Measurements from ENCODE around the gene FBXL16.

FBXL16 gene

DNA sequence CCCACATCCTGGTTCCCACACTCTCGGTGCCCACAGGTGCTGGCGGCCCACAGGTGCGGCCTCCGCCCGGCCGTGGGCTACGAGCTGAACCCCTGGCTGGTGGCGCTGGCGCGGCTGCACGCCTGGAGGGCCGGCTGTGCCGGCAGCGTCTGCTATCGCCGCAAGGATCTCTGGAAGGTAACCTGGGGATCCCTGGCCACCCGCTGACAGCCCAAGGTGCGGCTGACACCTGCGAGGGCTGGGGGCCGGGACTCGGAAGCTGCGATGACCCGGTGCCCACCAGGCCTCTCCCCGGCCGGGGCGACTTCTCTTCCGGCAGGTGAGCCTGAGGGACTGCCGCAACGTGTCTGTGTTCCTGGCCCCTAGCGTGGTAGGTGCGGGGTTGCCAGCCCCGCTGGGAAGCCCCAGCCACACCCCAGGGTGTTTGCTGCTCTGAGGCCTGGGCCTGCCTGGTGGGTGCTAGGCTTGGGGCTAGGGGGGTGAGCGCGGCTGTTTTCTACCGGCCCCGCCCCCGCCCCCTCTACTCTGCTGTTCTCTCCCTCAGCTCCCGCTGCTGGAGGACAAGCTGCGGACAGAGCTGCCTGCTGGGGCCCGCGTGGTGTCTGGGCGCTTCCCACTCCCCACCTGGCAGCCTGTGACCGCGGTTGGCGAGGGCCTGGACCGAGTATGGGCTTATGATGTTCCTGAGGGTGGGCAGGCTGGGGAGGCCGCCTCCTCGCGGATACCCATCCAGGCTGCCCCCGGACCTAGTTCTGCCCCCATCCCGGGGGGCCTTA, 16.4 kb upstream of the FBXL16 start:
- DNase-seq = no peak

DNA sequence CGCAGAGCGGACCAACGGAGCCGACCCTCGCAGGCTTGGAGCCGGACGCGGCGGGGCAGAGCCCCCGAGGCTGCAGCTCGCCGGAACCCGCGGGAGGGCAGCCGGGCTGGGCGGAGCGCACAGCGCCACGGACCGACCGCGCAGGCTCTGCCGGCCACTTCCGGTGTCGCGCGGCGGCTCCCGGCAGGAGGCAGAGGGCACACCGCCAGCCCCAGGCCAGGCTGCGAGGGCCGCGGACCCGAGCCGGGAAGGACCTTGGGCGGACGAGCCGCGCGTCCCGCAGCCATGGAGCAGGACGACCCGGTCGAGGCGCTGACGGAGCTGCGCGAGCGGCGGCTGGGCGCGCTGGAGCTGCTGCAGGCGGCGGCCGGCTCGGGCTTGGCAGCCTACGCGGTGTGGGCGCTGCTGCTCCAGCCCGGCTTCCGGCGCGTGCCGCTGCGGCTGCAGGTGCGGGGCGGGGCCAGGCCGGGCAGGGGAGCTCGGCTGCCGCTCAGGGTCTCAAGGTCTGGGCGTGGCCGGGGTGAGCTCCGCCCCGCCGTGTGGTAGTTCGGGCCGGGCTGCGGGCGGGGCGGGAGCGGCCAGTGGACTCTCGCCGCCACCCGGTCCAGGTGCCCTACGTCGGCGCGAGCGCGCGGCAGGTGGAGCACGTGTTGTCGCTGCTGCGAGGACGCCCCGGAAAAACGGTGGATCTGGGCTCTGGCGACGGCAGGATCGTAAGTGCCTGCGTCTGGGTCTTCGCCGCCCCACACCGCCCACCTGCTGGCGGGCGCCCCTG, 15.6 kb upstream of the FBXL16 start, which contains the start of gene ANTKMT:
Gene ANTKMT (plus strand): TSS at position 157 of the 775 bp plus-strand sequence. CDS start 129 bp downstream, at position 286.
- DNase-seq = peak; percentile 63 to 88

DNA sequence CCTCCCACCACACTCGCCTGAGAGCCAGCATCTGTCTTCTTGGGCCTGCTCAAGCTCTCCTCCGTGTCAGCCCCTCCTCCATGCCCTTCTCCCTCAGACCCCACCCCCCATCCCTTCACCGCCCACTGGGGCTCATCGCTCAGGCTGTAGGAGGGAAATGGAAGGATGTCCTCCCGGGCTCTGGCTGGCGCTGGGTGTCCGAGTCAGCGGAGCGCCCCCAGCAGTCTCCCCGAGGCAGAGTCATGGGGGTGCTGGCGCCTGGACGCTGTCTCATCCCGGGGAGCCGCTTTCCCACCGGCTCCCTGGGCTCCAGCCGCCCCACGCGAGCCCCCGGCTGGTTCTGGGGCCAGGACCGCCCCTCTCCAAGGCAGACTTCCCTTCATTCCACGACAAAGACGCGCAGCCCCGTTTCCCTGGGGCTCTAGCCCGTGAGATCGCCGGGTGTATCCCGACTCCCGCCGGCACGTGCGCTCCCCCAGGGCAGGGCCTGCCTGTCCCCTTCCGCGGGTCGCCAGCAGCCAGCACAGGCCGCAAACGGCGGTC, 14.9 kb upstream of the FBXL16 start:
- peak; percentile 32 to 72 for DNase-seq

DNA sequence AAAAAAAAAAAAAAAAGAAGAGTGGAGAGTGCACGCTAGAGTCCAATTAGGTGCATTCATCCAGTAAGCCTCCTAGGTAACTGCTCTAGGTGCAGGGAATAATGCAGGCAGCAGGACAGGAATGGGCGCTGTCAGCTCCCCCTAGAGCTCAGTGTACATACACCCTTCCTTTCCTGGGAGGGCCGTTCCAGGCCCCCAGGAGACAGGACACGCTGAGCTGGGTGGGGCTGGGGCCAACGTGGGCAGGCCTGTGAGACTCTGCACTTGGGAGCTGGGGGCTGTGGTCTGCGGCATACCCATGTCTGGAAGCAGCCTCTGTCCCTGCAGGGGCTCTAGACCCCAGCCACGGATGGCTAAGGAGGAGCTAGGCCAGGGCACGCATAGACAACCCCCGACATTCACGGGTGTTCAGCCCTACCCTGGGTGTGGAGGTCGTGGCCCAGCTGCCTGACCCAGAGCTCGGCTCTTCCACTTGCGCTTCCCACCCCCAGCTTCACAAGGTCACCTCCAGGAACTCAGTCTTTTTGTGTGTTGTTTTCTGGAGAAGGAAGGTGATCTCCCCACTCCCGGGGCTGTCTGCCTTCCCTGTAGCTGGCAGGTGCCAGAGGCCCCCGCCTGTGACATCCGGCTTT, 14.3 kb upstream of the FBXL16 start:
- no peak for DNase-seq

DNA sequence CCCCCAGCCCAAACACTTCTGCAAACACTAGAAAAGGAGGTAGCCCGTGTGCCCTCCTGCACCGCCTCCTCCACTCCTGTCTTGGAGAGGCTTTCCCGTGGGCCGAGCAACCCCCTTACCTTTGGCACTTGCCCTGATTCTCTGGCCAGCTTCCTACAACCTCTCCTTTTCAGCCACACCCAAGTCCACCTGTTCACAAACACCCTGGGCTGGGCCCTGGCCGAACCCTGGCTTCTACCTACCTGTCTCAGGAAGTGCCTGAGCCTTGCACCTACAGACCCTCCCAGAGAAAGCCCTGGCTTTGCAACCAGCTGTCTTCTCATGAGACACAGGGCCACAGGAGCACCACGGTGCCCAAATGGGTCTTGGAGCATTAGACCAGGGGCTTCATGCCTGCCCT, 13.3 kb upstream of the FBXL16 start:
- DNase-seq = no peak

DNA sequence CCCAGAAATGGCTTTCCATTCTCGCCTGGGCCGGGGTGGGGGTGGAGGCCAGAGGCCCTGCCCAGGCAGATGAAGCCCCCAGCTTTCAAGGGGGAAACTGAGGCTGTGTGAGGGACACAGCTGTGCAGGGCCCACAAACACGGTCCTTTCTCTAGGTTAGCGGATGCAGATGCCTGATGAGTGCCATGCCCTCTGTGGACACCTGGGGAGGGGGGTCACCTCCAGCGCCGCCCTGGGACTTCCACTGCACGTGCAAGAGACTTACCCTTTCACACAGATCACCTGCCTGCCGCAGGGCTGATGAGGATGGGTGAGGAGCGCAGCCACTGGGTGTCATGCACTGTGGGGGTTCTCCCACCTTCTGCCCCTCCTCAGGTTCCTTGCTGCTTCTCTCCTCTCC, 12.8 kb upstream of the FBXL16 start:
- DNase-seq = no peak

DNA sequence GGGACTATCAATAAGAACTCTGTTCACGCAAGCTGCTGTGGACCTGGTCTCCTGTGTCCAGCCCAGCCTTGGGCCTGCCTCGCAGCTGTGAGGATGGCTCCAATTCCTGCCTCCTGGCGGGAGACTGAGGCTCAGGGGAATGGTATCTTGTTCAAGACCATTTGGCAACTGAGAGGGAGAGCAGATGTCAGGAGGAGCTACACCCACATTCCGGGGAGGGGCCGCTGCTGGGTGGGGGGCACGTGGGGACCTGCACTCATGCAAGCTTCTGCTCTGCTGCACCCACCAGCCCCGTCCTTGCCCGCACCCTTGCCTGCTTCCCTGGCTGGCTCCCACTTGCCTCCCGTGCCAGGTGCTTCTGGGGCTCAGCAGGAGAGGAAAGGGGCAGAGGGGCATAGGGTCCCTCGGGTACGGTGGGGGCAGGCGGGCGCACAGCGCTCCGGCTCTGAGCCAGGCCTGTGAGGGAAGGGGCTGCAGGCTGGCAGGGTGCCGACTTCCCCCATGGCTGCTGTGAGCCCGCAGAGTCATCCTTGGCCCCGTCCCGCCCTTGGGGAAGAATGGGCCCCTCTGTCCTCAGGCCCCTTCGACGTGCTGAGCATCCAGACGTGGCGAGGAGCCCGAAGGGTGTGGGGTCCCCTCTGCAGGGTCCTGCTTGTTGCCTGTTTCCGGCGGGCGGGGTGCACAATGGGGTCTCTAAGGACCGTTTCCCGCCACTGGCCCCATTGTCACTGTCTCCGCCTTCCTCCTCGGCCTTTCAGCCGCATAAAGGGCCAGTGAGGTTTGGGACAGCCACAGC, 12.0 kb upstream of the FBXL16 start:
- DNase-seq = no peak

DNA sequence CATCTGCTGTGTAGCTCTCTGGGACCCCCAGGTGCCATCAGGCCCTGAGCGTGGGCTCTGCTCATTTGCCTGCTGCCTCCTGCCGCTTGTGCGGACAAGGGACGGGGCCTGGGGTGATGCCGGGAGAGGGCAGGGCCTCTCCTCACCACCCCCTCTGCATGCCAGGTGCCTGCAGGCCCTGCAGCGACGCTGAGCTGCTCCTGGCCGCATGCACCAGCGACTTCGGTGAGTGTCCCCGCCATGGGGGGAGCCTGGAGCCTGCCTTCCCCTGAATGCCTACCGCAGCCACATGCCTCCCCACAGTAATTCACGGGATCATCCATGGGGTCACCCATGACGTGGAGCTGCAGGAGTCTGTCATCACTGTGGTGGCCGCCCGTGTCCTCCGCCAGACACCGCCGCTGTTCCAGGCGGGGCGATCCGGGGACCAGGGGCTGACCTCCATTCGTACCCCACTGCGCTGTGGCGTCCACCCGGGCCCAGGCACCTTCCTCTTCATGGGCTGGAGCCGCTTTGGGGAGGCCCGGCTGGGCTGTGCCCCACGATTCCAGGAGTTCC, 11.2 kb upstream of the FBXL16 start:
- DNase-seq = no peak

DNA sequence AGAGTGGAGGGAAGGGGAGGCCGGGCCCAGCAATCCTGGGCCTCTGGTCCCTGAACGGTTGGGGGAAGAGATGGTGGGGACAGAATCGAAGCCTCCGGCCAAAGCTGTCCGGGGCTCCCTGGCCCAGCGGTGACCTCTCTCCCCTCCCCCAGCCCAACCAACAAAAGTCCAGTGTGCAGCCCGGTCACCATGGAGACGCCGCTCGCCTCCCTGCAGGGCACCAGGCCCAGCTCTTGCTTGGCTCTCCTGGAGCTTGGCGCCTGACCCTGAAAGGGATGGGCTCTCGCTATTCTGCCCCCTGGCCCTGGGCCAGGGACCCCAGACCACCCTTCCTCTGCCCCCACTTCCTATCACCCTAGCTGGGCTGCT, 10.6 kb upstream of the FBXL16 start:
- no peak for DNase-seq

DNA sequence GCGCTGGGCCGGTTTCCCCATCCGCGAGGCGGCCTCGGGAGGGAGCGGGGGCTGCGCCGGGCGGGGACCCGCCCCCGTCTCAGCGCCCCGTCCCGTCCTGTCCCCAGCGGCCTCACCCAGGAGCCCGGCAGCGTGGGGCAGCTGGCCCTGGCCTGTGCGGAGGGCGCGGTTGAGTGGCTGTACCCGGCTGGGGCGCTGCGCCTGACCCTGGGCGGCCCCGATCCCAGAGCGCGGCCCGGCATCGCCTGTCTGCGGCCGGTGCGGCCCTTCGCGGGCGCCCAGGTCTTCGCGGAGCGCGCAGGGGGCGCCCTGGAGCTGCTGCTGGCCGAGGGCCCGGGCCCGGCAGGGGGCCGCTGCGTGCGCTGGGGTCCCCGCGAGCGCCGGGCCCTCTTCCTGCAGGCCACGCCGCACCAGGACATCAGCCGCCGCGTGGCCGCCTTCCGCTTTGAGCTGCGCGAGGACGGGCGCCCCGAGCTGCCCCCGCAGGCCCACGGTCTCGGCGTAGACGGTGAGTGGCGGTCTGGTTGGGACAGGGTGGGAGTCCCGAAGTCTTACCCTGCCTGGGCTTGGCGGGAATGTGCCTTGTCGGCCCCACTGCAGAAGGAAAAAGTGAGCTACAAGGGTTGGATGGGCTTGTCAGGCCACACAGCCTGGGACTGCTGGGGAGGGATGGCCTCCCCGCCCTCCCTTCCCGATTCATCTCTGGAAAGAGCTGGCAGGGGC, 10.0 kb upstream of the FBXL16 start:
- DNase-seq = peak in 1 of 2 experiments; percentile 30

DNA sequence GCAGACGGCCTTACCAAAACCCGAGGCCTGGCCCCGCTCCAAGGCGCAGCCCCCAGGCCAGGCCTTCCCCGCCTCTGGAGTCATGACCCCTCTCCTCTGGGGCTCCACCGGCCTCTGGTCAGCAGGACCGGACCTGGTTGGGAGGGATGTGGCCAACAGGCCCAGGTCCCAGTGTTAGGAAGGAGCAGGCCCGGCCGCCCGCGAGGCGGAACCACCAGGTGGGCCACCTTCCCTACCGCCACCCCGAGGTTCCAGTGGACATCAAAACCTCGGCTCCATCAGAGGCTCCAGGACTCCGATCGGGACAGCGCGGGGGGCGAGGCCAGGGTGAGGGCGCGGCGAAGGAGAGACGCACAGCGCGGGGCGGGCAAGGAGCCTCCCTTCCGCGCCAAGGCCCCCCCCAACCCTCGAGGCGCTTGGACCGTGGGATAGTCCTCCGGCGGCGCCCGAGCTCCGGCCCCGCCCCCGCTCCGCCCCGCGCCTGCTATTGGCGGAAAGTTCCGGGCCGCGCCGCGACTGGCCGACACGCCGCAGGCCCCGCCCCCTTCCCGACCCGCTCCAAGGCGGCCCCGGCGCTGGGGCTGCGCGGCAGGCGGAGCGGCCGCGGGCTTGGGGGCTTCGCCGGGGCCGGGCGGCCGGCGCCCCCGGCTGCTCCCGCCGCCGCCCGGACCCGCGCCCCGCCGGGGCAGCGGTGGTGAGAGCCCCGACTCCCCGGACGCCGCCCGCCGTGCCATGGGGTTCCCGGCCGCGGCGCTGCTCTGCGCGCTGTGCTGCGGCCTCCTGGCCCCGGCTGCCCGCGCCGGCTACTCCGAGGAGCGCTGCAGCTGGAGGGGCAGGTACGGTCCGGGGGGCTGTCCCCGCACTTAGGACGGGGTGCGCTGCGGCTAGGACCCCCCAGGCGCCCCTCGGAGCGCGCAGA, 9.2 kb upstream of the FBXL16 start, which contains the start of gene METRN:
Gene METRN (plus strand): TSS at position 561 of the 919 bp plus-strand sequence. CDS start 172 bp downstream, at position 733.
- DNase-seq = peak; percentile 33 to 92

DNA sequence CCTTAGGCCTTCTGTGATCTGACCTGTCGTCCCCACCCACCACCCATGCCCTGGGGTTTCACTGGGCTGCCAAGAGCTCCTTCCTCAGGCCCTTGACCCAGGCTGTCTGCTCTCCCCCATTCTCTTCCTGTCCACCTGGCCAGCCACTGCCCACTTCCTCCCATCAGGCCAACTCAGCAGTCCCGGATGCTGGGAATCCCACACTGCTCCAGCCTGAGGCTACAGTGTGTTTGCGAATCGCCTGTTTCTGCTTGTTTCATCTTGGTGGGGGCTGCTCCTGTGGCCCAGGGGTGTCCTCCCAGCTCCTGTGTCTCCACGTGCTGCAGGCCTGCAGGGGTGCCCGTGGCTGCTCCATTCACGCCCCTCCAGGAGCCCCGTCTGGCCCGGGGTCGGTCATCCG, 8.5 kb upstream of the FBXL16 start:
- DNase-seq = no peak

DNA sequence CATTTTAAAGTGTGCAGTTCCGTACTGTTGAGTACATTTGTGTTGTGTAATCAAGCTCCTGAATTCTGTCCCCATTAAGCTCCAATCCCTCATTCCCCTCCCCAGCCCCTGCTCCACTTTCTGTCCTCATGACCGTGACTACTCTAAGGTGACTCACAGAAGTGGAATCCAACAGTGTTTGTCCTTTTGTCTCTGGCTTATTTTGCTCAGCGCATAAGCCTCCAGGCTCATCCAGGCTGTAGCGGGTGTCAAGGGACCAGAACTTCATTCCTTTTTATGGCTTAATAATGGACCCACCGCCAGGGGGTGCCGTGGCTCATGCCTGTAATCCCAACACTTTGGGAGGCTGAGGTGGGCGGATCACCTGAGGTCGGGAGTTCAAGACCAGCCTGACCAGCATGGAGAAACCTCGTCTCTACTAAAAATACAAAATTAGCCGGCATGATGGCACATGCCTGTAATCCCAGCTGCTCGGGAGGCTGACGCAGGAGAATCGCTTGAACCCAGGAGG, 7.2 kb upstream of the FBXL16 start:
- peak in 1 of 2 experiments; percentile 45 for DNase-seq

DNA sequence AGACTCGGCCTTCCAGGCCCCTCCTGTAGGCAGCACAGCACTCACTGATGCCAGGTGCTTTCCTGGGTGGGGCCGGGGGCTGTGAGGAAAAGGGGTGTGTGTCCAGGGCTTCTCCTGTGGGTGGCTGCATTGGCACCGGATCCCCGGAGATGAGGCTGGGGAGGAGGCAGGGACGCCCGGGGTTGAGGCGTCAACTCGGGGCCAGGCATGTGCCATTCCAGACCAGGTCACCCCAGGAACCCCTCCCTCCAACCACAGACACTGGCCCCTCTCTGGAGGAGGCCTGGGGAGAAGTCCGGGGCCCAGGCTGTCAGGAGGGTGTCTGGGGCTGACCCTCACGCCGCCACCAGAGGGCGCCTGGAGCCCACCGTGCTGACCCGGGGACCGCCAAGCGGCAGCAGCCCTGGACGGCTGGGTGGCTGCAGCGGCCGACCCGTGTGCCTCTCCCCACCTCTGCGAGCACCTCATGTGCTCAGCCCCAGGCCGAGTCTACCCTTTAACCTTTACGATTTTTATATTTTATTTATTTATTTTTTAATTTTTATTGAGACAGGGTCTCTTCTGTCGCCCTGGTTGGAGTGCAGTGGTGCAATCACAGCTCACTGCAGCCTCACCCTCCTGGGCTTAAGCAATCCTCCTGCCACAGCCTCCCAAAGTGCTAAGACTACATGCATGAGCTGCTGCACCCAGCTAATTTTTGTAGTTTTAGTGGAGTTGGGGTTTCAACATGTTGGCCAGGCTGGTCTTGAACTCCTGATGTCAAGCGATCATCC, 6.1 kb upstream of the FBXL16 start:
- DNase-seq = peak in 1 of 2 experiments; percentile 72

DNA sequence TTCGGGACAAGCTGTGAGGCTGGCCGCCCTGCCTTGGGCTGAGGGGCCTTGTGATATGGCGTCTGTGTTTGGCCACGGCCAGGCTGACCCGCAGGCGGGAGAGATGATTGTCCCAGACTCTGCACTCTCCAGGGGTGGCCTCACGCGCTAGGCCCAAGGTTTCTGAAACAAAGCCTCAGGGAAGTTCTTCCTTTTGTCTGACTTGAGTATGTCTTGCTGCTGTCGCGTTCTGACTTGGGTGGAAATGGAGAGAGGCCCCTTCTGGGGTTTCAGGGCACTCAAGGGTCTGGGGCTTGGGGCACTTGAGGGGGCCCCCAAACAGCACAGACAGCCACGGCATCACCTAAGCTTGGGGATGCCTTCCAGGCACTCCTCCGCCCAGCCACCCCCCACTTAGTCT, 5.5 kb upstream of the FBXL16 start:
- no peak for DNase-seq

DNA sequence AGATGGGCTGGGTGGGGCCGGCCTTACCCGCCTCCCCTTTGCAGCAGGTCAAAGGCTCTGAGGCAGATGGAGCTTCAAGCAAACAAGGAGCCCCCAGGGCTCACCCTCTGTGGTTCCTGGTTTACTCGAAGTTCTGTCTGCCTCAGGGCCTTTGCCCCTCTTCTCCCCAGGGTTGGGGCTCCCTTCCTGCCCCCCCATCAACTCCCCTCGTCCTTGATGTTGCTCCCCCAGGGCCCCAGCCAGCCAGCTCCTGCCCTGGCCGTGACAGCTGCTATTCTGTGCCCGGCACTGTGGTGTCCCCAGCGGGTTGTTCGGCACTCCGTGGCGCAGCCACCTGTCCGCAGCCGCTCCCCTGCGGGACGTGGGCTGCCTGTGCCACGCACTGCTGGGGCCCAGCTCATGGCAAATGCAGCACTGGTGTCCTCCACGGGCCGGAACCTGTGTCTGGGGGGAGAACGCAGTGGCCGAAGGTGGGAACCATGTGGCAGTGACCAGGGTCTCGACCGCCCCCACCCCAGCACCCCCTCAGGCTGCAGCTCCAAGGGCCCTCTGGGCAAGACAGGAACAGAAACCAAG, 5.0 kb upstream of the FBXL16 start:
- DNase-seq = no peak

DNA sequence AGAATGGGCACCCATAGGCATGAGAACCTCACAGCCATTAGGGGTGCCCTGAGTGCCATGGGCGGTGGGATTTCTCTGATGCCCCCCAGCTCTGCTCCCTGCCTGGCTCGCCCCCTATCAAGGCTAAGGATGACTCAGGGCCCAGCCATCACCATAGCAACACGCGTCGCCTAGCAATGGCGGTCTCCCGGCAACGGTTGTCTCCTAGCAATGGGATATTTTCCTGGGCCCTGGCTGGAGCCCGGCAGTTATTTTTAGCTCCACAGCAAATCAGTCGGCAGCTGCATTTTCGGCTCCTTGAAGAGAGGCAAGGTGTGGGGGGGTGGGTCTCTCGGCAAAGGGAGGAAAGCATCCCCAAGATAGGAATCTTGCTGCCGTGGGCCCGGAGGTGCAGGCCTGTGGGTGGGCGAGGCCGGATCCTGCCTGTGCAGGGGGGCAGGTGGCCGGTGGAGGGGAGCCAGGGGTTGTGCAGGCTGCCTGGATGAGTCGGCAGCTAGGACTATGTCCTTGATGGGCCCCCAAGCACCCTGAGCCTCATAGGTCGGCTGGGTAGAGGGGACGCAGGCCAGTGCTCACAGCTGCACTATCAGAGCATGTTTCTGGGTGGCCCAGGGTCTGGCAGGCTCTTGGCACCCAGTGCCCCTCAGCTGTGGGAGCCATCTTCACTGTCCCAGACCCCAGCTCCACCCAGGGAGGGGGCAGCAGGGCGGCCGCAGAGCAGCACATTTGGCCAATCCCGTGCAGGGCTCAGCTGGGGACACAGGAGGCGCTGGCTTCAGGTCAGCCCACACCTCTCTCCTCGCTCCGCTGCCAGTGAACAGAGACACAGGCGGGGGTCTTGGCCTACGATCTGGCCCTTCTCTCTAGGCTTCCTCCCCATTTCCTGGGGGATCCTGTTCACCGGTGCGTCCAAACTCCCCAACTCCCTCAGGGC, 4.2 kb upstream of the FBXL16 start:
- DNase-seq = peak; percentile 56 to 89

DNA sequence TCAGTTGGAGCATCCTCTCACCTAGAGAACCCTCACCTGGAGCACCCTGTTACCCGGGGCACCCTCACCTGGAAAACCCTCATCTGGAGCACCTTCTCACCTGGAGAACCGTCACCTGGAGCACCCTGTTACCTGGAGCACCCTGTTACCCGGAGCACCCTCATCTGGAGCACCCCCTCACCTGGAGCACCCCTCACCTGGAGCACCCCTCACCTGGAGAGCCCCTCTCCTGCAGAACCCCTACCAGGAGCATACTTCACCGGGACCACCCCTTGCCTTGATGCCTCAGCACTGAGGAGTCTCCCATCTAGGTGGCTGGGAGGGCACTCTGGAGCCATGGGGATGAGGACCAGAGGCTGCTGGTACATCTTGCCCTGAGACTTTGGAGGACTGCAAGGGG, 3.4 kb upstream of the FBXL16 start:
- no peak for DNase-seq
